Progenitor cell of endocrine pancreas (in vitro differentiated cells): ENCODE measurements around the gene CFL1. TPM values are rescaled to one million over a fixed set of nuclear protein-coding genes. Genes with fewer than 3 reads are reported as not detected.

ENCODE experiments used
- DNase-seq: peaks from one replicate; pipeline ENCODE4 v3.0.0; 2021; ENCODE audit warnings: low spot score; ENCODE audit not compliant: unreplicated experiment
- H3K27ac Mint-ChIP-seq: 2 replicates; pipeline ENCODE4 v1.8.0; 2021; ENCODE audit warnings: mild to moderate bottlenecking, moderate library complexity, mixed read lengths
- H3K27me3 Mint-ChIP-seq: 2 replicates; pipeline ENCODE4 v1.8.0; 2021; ENCODE audit warnings: mixed read lengths
- H3K36me3 Mint-ChIP-seq: 2 replicates; pipeline ENCODE4 v1.8.0; 2022; ENCODE audit warnings: mixed read lengths; ENCODE audit not compliant: insufficient read depth
- H3K4me1 Mint-ChIP-seq: 2 replicates; pipeline ENCODE4 v1.8.0; 2021; ENCODE audit warnings: low read depth, mixed read lengths
- H3K4me3 Mint-ChIP-seq: 2 replicates; pipeline ENCODE4 v1.8.0; 2021; ENCODE audit warnings: low read depth, mild to moderate bottlenecking, moderate library complexity, mixed read lengths
- H3K9me3 Mint-ChIP-seq: 2 replicates; pipeline ENCODE4 v1.8.0; 2021; ENCODE audit warnings: low read depth, mixed read lengths
- total RNA-seq: library from RNA; stranded (reverse); gene quantifications from 2 replicates; pipeline ENCODE4 v1.2.1, GENCODE V29; 2021
- TF ChIP-seq, protein P1 (sequence below): fragments of 200-600 bp; sonication (generic); IDR thresholded peaks from one replicate; pipeline ENCODE4 v1.5.0; 2021; ENCODE audit warnings: antibody characterized with exemption, mild to moderate bottlenecking; ENCODE audit not compliant: unreplicated experiment

CFL1 gene
- total RNA-seq, 1 donor from 2014 or later: 890 TPM

DNA sequence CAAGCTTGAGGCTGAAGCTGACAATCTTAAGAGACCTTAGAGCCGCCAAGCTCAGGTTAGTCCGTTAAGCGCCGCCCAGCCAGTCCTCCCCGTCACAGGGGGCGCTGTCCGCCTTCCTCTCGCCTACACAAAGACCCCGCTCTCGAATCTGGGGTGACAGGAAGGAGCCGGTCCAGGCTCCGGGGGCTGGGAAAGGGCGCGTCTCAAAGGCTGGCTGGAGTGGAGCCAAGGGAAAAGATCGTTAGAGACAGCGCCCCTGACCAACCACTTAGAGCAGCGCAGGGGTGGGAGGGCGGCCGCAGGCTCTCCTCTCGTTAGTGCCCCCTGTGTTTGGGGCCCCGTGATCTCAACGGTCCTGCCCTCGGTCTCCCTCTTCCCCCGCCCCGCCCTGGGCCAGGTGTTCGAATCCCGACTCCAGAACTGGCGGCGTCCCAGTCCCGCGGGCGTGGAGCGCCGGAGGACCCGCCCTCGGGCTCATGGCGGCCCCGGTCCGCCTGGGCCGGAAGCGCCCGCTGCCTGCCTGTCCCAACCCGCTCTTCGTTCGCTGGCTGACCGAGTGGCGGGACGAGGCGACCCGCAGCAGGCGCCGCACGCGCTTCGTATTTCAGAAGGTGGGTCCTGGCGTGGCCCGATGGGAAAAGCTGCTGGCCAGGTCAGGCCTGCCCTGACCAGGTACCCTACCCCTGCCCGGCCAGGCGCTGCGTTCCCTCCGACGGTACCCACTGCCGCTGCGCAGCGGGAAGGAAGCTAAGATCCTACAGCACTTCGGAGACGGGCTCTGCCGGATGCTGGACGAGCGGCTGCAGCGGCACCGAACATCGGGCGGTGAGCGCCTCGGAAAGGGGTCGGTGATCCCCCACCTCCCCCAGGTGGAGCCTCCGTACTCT, 2.5 kb upstream of the CFL1 start, which contains the start of gene MUS81:
TSS of gene MUS81 (plus strand) at position 156 of the 887 bp plus-strand sequence. CDS start at position 477, 321 bp downstream.
- TF ChIP-seq, protein P1, sequence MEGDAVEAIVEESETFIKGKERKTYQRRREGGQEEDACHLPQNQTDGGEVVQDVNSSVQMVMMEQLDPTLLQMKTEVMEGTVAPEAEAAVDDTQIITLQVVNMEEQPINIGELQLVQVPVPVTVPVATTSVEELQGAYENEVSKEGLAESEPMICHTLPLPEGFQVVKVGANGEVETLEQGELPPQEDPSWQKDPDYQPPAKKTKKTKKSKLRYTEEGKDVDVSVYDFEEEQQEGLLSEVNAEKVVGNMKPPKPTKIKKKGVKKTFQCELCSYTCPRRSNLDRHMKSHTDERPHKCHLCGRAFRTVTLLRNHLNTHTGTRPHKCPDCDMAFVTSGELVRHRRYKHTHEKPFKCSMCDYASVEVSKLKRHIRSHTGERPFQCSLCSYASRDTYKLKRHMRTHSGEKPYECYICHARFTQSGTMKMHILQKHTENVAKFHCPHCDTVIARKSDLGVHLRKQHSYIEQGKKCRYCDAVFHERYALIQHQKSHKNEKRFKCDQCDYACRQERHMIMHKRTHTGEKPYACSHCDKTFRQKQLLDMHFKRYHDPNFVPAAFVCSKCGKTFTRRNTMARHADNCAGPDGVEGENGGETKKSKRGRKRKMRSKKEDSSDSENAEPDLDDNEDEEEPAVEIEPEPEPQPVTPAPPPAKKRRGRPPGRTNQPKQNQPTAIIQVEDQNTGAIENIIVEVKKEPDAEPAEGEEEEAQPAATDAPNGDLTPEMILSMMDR: peak; percentile 91
- Mint-ChIP-seq H3K36me3 (peaks cover 17% of the 10 kb centered on the region), H3K27ac (peak within 1 kb of the TSS; percentile 99), H3K4me3 (peak within 1 kb of the TSS; percentile 87), H3K4me1 (peaks cover 27% of the 10 kb centered on the region), H3K27me3 (no peaks in the 10 kb centered on the region), H3K9me3 (no peaks in the 10 kb centered on the region)
- peak; percentile 93 for DNase-seq

- peak overlapping the region; percentile 87 for H3K4me3 Mint-ChIP-seq
- H3K27me3 Mint-ChIP-seq: no peaks in the 10 kb centered on the region
- H3K9me3 Mint-ChIP-seq: no peaks in the 10 kb centered on the region
- DNase-seq: no peak
- H3K36me3 Mint-ChIP-seq: peaks cover 15% of the 10 kb centered on the region
- TF ChIP-seq, protein P1: no peak
- peak overlapping the region; percentile 99 for H3K27ac Mint-ChIP-seq
- peaks cover 27% of the 10 kb centered on the region for H3K4me1 Mint-ChIP-seq
These were observed 1.9 kb upstream of the CFL1 start for GRCh38 chr11:65859812-65860277.

- Mint-ChIP-seq H3K36me3 (peaks cover 20% of the 10 kb centered on the region), H3K27me3 (no peaks in the 10 kb centered on the region), H3K4me1 (peaks cover 27% of the 10 kb centered on the region), H3K27ac (peak overlapping the region; percentile 99), H3K9me3 (no peaks in the 10 kb centered on the region), H3K4me3 (peak overlapping the region; percentile 87)
- DNase-seq: peak; percentile 96
- TF ChIP-seq, protein P1: peak; percentile 35
These were observed 1.3 kb upstream of the CFL1 start for GRCh38 chr11:65859095-65859811.

DNA sequence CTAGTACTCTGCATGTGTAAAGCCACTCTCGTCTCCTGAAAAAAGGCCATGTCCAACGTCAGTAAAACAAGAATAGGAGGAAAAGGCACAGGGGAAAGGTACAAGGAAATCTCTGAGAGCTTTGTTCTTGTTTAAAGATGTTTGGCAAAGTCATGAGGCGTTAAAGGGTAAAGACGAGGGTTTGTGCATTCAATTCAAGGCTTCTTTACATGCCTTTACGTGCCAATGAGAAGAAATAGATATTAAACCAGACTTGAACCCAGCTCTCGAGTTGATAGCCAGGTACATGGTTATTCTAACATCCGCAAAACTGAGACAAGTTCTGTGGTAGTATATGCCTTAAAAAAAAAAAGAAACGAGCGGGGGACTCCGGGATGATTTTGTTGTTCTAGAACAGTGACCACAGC, 704 bp upstream of the CFL1 start:
- H3K36me3 Mint-ChIP-seq: peaks cover 21% of the 10 kb centered on the region
- peak overlapping the region; percentile 87 for H3K4me3 Mint-ChIP-seq
- no peak for DNase-seq

More for the DNA sequence above, 704 bp upstream of the CFL1 start:
- TF ChIP-seq, protein P1: no peak
- H3K27ac Mint-ChIP-seq: peak overlapping the region; percentile 99
- H3K27me3 Mint-ChIP-seq: no peaks in the 10 kb centered on the region
- H3K9me3 Mint-ChIP-seq: no peaks in the 10 kb centered on the region
- H3K4me1 Mint-ChIP-seq: peaks cover 27% of the 10 kb centered on the region
